ENCODE data around the gene CD300LB. TPM values are rescaled to one million over a fixed set of nuclear protein-coding genes. Genes with fewer than 3 reads are reported as not detected.

Gene CD300LB
- total RNA-seq, 1 experiment from 2014 or later = not detected

- CTCF ChIA-PET = interaction anchor here (0.7 to 1.7 kb wide), 7 partner anchors 9 to 180 kb away, joined by 3 to 13 read pairs (median 3); no protein-coding TSS in a partner anchor
- H3K4me1 Mint-ChIP-seq = no peaks in the 10 kb centered on the region
- POLR2A ChIA-PET = no interaction called here
- H3K4me3 Mint-ChIP-seq = no peak overlapping the region
- no peaks in the 10 kb centered on the region for H3K36me3 Mint-ChIP-seq
- ATAC-seq (no peak), DNase-seq (ENCODE audit: low spot score) (no peak)
- TF ChIP-seq, protein P1, sequence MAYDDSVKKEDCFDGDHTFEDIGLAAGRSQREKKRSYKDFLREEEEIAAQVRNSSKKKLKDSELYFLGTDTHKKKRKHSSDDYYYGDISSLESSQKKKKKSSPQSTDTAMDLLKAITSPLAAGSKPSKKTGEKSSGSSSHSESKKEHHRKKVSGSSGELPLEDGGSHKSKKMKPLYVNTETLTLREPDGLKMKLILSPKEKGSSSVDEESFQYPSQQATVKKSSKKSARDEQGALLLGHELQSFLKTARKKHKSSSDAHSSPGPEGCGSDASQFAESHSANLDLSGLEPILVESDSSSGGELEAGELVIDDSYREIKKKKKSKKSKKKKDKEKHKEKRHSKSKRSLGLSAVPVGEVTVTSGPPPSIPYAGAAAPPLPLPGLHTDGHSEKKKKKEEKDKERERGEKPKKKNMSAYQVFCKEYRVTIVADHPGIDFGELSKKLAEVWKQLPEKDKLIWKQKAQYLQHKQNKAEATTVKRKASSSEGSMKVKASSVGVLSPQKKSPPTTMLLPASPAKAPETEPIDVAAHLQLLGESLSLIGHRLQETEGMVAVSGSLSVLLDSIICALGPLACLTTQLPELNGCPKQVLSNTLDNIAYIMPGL (CRISPR knock-in tag; IDR thresholded peaks at IDR 0.05) = no peak
- TF ChIP-seq AFF4 (CRISPR knock-in tag; IDR thresholded peaks at IDR 0.05; ENCODE audit: borderline replicate concordance) (no peak), ATF2 (CRISPR knock-in tag; IDR thresholded peaks at IDR 0.05; ENCODE audit: borderline replicate concordance, low read depth) (no peak), CREB1 (CRISPR knock-in tag; IDR thresholded peaks at IDR 0.05) (no peak), GRHL2 (CRISPR knock-in tag; IDR thresholded peaks at IDR 0.05; ENCODE audit: insufficient replicate concordance, severe bottlenecking) (no peak), ZNF396 (CRISPR knock-in tag; IDR thresholded peaks at IDR 0.05; ENCODE audit: borderline replicate concordance) (no peak), ZNF219 (CRISPR knock-in tag; IDR thresholded peaks at IDR 0.05; ENCODE audit: borderline replicate concordance) (no peak), ZNF232 (CRISPR knock-in tag; IDR thresholded peaks at IDR 0.05) (no peak)
- TF ChIP-seq, protein P2, sequence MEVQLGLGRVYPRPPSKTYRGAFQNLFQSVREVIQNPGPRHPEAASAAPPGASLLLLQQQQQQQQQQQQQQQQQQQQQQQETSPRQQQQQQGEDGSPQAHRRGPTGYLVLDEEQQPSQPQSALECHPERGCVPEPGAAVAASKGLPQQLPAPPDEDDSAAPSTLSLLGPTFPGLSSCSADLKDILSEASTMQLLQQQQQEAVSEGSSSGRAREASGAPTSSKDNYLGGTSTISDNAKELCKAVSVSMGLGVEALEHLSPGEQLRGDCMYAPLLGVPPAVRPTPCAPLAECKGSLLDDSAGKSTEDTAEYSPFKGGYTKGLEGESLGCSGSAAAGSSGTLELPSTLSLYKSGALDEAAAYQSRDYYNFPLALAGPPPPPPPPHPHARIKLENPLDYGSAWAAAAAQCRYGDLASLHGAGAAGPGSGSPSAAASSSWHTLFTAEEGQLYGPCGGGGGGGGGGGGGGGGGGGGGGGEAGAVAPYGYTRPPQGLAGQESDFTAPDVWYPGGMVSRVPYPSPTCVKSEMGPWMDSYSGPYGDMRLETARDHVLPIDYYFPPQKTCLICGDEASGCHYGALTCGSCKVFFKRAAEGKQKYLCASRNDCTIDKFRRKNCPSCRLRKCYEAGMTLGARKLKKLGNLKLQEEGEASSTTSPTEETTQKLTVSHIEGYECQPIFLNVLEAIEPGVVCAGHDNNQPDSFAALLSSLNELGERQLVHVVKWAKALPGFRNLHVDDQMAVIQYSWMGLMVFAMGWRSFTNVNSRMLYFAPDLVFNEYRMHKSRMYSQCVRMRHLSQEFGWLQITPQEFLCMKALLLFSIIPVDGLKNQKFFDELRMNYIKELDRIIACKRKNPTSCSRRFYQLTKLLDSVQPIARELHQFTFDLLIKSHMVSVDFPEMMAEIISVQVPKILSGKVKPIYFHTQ (CRISPR knock-in tag; IDR thresholded peaks at IDR 0.05) = no peak
- peaks cover 5% of the 10 kb centered on the region for H3K27me3 Mint-ChIP-seq (ENCODE audit: low read depth)
- H3K9me3 Mint-ChIP-seq = no peaks in the 10 kb centered on the region
- no peak overlapping the region for H3K27ac Mint-ChIP-seq
Measured at GRCh38 chr17:74542727-74543383, 11.6 kb upstream of the CD300LB start.

DNA sequence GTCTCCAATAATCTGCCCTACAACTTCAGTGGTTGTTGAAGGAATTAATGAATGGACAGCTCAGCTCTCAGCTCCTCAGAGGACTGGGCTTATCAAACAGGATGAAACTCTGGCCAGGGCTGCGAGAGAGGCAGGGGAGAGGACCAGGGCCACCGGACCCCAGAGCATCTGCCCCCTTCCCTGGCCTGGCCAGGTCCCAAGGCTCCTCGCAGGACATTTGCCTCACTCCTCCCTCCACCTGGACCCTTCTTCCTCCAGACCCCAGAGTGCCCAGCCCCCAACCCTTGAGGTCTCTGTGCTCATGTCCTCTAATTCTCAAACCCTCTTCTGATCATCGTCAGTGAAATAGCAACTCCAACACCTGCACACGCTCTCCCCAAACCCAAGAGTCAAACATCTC is 10.9 kb upstream of the CD300LB start:
- Mint-ChIP-seq H3K36me3 (no peaks in the 10 kb centered on the region), H3K27ac (0 out of 2 replicates have a peak overlapping the region, but pooled peaks have one; percentile 13), H3K4me3 (no peak overlapping the region), H3K4me1 (no peaks in the 10 kb centered on the region), H3K9me3 (no peaks in the 10 kb centered on the region), H3K27me3 (ENCODE audit: low read depth) (peaks cover 5% of the 10 kb centered on the region)
- DNase-seq (ENCODE audit: low spot score) (no peak), ATAC-seq (no peak)
- CTCF ChIA-PET = no interaction called here
- POLR2A ChIA-PET = no interaction called here
- TF ChIP-seq ZNF138 (CRISPR knock-in tag; conservative IDR thresholded peaks at IDR 0.05) (no peak), ZNF423 (CRISPR knock-in tag; IDR thresholded peaks at IDR 0.05) (no peak), CTCF (IDR thresholded peaks at IDR 0.05) (no peak), ZNF512 (CRISPR knock-in tag; IDR thresholded peaks at IDR 0.05; ENCODE audit: borderline replicate concordance) (no peak), ELF4 (CRISPR knock-in tag; IDR thresholded peaks at IDR 0.05; ENCODE audit: low read depth) (no peak), PRDM15 (CRISPR knock-in tag; IDR thresholded peaks at IDR 0.05) (no peak), CREM (CRISPR knock-in tag; IDR thresholded peaks at IDR 0.05) (no peak)
